ENCODE data around the gene STXBP6.

DNA sequence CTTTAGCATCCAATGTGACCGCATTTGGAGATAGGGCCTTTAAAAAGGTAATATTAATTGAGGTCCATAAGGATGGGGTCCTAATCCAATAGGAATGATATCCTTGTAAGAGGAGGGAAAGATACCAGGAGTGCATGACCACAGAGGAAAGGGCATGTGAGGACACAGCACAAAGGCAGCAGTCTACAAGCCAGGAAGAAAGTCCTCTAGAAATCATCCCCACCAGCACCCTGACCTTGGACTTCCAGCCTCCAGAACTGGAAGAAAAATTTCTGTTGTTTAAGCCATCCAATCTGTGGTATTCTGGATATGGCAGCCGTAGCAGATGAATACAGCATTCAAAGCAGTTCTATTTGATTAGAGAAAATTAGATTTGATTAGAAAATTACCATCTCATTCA is 145.4 kb downstream of the STXBP6 start:
- TF ChIP-seq SMC3 (IDR thresholded peaks at IDR 0.05; ENCODE audit: borderline replicate concordance, low read length) (no peak), YY1 (IDR thresholded peaks at IDR 0.05; ENCODE audit: low read depth, low read length) (no peak), EP300 (IDR thresholded peaks at IDR 0.05; ENCODE audit: borderline replicate concordance in 1 of 2, control insufficient read depth in 1 of 2, low read depth in 2 of 2, low read length in 2 of 2) (no peak), CBX3 (IDR thresholded peaks at IDR 0.05; ENCODE audit: borderline replicate concordance, low read depth) (no peak)
- TF ChIP-seq, protein P1, sequence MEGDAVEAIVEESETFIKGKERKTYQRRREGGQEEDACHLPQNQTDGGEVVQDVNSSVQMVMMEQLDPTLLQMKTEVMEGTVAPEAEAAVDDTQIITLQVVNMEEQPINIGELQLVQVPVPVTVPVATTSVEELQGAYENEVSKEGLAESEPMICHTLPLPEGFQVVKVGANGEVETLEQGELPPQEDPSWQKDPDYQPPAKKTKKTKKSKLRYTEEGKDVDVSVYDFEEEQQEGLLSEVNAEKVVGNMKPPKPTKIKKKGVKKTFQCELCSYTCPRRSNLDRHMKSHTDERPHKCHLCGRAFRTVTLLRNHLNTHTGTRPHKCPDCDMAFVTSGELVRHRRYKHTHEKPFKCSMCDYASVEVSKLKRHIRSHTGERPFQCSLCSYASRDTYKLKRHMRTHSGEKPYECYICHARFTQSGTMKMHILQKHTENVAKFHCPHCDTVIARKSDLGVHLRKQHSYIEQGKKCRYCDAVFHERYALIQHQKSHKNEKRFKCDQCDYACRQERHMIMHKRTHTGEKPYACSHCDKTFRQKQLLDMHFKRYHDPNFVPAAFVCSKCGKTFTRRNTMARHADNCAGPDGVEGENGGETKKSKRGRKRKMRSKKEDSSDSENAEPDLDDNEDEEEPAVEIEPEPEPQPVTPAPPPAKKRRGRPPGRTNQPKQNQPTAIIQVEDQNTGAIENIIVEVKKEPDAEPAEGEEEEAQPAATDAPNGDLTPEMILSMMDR (IDR thresholded peaks at IDR 0.05 in 2 of 3, conservative IDR thresholded peaks at IDR 0.05 in 1 of 3; ENCODE audit: control insufficient read depth in 2 of 3, extremely low read depth in 1 of 3, insufficient read depth in 1 of 3, low read depth in 3 of 3, low read length in 3 of 3): no peak
